ENCODE data around the gene STXBP3. TPM values are rescaled to one million over a fixed set of nuclear protein-coding genes. Genes with fewer than 3 reads are reported as not detected.

The STXBP3 gene
- total and polyA plus RNA-seq, 9 of the 15 experiments (the other 6 are each of a cell fraction or from before 2014, with no cell fraction given) = 32.5 to 52.5 (median 39.2) TPM

DNA sequence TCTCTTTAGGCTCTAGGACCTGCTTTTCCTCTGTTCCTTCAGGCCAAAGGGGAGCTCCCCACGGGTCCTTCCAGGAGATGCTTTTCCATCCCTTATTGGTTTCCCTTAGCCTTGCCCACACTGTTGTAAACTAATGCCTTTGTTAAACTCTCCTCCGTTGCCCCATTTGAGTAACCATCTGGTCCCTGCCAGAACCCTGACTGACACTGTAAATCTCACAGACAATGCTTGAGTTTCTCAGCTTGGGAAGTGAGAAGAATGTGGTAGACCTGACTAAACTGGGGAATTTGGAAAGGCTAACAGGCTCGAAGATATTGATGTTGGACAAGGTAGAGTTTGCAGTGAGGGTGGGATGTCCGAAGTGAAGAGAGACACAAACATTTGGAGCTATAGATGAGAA is 99.0 kb downstream of the STXBP3 start:
- intact Hi-C loops (cut with micrococcal nuclease) (no loop called here), in situ Hi-C loops (cut with MboI) (no loop called here)
- no peak for ATAC-seq
- no peak for FAIRE-seq
- H3K4me2 ChIP-seq (ENCODE audit: insufficient read depth, low read length) = no peak overlapping the region
- DNase-seq (ENCODE audit: extremely low read depth in 1 of 4, low spot score in 3 of 4) = no peak
- CTCF ChIA-PET (ENCODE audit: low intra/inter-chr PET ratio) = no interaction called here
- H3K9me1 ChIP-seq (ENCODE audit: control insufficient read depth, insufficient read depth, low read length) = no peaks in the 10 kb centered on the region
- H3K79me2 ChIP-seq (ENCODE audit: control insufficient read depth, insufficient read depth, low read length) = no peaks in the 10 kb centered on the region
- no peaks in the 10 kb centered on the region for H4K20me1 ChIP-seq (replicated peaks; ENCODE audit: control insufficient read depth, insufficient read depth, low read length)
- no peak overlapping the region for H3K27ac ChIP-seq (ENCODE audit: extremely low read depth, low read depth, low read length)
- H3K4me1 ChIP-seq (replicated peaks in 1 of 2; ENCODE audit: control insufficient read depth in 2 of 2, insufficient read depth in 2 of 2, low read length in 2 of 2) = peaks cover 0 to 5% of the 10 kb centered on the region in 2 experiments; a peak in 1 of 5 replicates
- no peak overlapping the region for H3K9ac ChIP-seq (ENCODE audit: insufficient read depth in 1 of 2, low read depth in 2 of 2, low read length in 2 of 2)
- peaks cover 11 to 13% of the 10 kb centered on the region in 2 experiments; a peak in 3 of 5 replicates for H3K27me3 ChIP-seq (ENCODE audit: control insufficient read depth in 2 of 2, insufficient read depth in 2 of 2, low read length in 2 of 2)
- H2AFZ ChIP-seq (ENCODE audit: low read depth, low read length) = no peak overlapping the region
- POLR2A ChIA-PET = interaction anchor here (0.6 to 1.6 kb wide), 3 partner anchors 11 to 110 kb away, joined by 3 to 6 read pairs (median 3); no protein-coding TSS in a partner anchor
- H3K9me3 ChIP-seq (replicated peaks; ENCODE audit: control insufficient read depth, insufficient read depth, low read depth, low read length) = no peaks in the 10 kb centered on the region
- 1% methylated on average over 4 of the region's 4 CpGs for WGBS (ENCODE audit: insufficient coverage, low coverage, missing lambda C conversion rate)
- BruUV-seq (replicated peaks) = no TSS peak
- H3K4me3 ChIP-seq = no peak overlapping the region
- H3K36me3 ChIP-seq (ENCODE audit: control insufficient read depth, insufficient read depth, low read length) = no peaks in the 10 kb centered on the region
- no peak for TF ChIP-seq MYNN (IDR thresholded peaks at IDR 0.05)
- TF ChIP-seq MYNN (CRISPR knock-in tag; IDR thresholded peaks at IDR 0.05) = no peak
- TF ChIP-seq BMI1 (IDR thresholded peaks at IDR 0.05; ENCODE audit: low read length) = no peak
- TF ChIP-seq GTF2A2 (tag; IDR thresholded peaks at IDR 0.05) = no peak
- TF ChIP-seq, protein P1, sequence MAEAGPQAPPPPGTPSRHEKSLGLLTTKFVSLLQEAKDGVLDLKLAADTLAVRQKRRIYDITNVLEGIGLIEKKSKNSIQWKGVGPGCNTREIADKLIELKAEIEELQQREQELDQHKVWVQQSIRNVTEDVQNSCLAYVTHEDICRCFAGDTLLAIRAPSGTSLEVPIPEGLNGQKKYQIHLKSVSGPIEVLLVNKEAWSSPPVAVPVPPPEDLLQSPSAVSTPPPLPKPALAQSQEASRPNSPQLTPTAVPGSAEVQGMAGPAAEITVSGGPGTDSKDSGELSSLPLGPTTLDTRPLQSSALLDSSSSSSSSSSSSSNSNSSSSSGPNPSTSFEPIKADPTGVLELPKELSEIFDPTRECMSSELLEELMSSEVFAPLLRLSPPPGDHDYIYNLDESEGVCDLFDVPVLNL (CRISPR knock-in tag; IDR thresholded peaks at IDR 0.05; ENCODE audit: low read depth) = no peak
- TF ChIP-seq, protein P2, sequence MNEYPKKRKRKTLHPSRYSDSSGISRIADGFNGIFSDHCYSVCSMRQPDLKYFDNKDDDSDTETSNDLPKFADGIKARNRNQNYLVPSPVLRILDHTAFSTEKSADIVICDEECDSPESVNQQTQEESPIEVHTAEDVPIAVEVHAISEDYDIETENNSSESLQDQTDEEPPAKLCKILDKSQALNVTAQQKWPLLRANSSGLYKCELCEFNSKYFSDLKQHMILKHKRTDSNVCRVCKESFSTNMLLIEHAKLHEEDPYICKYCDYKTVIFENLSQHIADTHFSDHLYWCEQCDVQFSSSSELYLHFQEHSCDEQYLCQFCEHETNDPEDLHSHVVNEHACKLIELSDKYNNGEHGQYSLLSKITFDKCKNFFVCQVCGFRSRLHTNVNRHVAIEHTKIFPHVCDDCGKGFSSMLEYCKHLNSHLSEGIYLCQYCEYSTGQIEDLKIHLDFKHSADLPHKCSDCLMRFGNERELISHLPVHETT (CRISPR knock-in tag; conservative IDR thresholded peaks at IDR 0.05 in 1 of 2, IDR thresholded peaks at IDR 0.05 in 1 of 2) = no peak
- no peak for TF ChIP-seq ZNF445 (CRISPR knock-in tag; IDR thresholded peaks at IDR 0.05; ENCODE audit: low read depth)
- TF ChIP-seq ZFP36 (IDR thresholded peaks at IDR 0.05; ENCODE audit: low read depth, low read length, partially characterized antibody) = no peak
- TF ChIP-seq, protein P3, sequence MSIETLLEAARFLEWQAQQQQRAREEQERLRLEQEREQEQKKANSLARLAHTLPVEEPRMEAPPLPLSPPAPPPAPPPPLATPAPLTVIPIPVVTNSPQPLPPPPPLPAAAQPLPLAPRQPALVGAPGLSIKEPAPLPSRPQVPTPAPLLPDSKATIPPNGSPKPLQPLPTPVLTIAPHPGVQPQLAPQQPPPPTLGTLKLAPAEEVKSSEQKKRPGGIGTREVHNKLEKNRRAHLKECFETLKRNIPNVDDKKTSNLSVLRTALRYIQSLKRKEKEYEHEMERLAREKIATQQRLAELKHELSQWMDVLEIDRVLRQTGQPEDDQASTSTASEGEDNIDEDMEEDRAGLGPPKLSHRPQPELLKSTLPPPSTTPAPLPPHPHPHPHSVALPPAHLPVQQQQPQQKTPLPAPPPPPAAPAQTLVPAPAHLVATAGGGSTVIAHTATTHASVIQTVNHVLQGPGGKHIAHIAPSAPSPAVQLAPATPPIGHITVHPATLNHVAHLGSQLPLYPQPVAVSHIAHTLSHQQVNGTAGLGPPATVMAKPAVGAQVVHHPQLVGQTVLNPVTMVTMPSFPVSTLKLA (conservative IDR thresholded peaks at IDR 0.05) = no peak
- no peak for TF ChIP-seq SPI1 (IDR thresholded peaks at IDR 0.05; ENCODE audit: borderline replicate concordance, low read depth, low read length)
- no peak for TF ChIP-seq CHCHD3 (CRISPR knock-in tag; IDR thresholded peaks at IDR 0.05)
- no peak for TF ChIP-seq ZNF347 (CRISPR knock-in tag; IDR thresholded peaks at IDR 0.05; ENCODE audit: low read depth)
